DMS153 treated with DMSO at 0.1 percent for 48 hours (cell line): ENCODE results near the gene SH3BP2.

Experiments
- DNase-seq: peaks from one replicate; lab custom pipeline; 2025; ENCODE audit not compliant: unreplicated experiment; lab: John Stamatoyannopoulos, UW

Gene SH3BP2

DNA sequence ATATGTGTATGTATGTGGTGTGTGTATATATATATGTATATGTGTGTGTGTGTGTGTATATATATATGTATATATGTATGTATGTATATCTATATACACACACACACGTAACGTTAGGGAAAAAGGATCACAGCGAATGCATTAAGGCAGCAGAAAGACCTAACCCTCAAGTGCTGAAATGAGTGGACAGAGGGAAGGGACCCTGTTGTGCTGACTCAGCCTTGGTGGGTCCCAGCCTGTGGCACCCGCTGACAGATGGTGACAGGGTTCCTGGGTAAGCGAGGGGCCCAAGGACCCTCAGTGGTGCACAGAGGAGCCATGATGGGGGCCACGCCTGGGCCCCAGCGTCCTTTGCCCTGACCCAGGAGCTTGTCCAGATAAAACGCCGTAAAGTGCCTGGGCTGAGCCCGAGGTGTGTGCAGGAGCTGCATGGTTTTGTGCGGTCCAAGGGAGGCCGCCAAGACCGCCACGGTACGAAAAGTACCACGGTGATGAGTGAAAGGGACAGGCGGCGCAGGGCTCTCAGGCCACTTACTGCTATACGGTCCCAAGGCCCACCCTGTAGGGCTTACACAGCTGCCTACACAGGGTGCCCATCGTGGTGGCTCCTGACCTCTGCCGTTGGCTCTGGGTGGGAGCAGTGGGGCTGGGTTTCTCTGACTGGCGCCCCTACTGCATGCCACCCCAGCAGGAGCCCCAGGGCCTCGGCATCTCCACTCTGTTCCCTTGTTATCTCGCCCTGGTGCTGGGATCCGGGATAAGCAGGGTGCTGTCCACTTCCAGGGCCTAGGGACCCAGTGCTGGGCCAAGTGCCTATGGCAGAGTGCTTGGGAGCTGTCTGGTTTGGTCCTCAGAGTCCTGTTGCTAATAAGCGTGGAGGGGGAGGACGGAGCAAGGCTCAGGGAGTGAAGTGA lies 10.0 kb downstream of the SH3BP2 start:
- DNase-seq = no peak

DNA sequence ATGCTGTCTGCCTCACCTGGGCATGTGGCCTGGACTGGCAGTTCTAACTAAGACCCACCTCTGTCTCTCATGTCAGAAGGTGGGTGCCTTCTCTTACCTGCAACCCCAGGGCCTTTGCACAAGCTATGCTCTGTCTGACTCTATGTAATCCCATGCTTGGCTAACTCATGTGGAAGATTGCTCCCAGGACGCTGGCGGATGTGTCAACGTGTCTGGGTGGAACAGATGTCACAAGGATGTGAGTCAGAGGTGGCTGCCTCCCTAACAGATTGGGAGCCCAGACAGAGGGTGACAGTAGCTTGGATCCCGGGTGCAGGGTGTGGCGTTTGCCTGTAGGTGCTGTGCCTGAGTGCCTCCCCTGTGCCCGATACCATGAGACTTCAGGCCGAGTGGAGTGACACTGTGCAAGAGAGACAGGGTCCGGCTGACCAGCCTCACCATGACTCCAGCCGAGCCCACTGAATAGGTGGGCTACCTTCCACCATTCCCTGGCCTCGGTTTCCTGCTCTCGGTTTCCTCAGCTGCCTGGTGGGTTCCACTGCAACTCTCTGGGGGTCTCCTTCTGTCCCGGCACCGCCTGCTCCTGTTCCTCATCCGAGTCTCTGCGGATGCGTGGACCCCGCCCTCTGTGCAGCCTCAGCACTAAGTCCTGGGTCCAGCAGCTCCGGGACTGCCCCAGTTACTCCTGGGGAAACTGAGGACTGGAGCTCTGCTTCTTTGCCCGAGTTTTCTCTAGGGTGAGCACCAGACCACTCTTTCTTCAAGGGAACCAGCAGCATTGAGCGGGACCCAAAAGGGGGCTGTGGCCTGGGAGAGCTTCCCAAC lies 11.0 kb downstream of the SH3BP2 start:
- no peak for DNase-seq

DNA sequence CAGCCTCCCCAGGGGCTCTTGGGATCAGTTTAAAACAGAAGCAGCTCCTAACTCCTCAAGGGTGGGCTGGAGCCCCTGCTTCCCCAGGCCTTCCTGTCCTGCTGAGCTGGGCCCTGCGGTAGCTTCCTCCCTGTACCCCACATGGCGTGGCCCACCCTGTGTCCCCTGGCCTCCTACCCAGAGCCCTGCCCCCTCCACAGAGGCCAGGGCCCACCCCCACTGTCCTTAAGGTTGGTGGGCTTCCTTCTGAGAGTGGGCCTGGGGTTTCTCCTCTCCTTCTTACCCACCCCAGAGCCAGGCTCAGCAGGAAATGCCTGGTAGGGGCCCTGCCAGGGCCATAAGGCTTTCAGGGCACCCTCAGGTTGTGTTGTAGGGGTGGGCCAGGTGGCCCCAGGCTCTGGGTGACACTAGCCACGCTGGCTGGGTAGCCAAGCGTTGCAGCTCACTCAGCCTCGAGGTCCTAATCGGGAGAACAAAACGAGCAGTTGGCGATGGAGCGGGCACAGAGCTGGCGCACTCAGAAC lies 11.6 kb downstream of the SH3BP2 start:
- DNase-seq = no peak

DNA sequence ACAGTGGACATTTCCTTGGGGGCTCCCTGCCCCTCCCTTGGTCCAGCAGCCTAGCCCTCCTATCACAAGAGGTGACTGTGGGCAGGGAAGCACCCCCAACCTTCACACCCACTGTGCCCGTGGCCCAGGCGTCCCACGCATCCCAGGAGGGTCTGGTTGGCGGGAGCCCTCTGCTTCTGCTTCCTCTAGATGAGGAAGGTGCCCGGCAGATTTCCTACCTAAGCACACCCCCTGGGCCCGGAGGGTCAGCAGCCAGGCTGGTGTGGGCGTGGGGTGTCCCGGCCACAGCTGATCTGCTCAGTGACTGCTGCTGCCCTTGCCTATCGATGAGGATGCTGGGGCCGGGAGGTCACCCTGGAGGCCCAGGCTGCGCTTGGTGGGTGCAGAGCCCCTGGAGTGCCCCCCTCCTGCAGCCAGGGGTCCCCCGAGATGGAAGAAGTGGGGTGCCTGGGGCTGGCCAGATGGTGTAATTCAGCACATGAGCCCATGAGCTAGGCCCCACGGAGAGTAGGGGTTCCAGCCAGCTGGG lies 12.2 kb downstream of the SH3BP2 start:
- no peak for DNase-seq

DNA sequence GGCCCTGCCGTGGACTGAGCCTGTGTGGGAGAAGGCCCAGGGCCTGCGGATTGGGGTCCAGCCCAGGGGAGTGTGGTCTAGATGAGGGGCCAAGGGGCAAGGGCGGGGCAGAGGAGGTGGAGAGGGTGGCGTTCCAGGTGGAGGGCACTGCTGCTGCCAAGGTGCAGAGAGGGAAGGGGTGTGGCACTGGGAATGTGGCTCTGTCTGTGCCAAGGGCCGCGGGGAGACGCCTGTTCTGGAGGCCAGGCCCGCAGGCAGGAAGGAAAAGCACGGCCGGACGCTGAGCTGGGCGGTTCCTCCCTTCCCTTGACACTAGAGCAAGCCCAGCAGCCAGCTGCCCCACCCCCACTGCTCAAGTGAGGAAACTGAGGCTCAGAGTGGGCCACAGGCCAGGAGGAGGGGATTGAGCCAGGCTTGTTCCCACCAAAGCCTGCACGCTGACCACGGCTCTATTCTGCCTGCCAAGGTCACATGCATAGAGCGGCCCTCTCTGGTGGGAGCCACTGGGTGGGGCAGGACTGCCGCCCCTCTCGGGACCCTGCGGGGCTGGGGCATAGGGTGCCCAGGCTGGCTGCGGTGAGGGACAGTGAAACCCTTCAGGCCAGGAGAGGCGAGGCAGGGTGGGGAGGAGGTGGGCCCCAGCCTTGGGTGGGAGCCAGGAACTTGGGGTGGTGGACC lies 13.0 kb downstream of the SH3BP2 start:
- DNase-seq = no peak

DNA sequence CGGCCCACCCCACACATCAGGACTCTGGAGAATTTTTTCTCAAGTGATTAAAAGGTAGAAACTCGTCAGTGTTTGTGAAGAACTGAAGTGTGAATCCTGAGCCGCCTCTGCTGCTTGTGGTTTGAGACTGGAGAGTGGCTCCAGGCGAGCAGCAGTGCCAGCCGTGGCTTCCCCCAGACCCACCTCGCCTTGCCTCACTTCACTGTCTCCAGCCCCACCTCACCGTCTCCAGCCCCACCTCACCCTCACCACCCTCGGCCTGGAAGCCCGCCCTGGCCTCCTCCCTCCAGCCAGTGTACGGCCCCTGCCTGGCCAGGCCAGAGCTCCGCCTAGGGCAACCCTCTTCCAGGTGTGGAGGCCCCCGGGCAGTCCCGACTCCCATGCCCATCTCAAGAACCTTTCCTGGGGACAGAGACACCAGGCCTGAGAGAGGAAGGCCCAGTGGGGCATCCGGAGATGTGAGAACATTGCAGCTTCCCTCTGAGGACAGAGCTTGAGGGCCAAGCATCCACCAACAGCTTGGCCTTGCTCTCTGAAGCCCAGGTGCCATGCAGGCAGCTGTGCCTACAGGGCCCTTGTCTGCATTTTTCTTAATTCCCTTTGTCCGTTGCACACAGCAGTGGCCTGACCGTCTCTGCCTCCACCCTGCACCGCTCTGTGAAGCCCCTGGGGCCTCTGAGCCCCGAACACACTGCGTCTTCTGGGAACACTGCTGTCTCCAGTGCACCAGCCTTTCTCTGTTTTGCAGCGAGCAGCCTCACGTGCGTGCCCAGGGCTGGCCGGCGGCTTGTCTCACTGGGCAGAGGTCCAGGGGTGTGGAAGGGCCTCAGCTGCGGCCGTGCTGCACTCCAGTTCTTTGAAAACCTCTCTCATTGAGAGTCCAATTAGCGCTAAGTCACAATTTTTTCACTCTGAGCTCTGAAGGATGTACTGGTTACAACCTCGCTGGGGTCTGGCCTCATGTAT lies 13.8 kb downstream of the SH3BP2 start:
- DNase-seq = no peak

DNA sequence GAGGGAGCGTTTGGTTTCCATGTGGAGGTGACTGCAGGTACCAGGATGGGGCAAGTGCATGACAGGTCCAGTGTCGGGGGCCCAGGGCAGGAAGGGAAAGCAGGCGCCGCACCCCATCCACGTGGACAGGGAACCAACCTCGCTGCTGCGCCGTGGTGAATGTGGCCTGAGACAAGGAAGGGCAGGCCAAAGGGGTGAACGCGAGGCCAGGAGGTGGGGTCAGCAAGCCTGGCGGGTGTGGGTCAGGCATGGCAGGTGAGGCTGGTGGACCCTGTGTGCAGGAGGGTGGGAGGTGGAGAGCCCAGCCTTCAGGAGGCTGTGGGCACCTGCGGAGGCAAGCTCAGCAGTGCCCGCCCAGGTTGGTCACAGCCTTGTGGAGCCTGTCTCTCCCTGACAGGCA lies 14.7 kb downstream of the SH3BP2 start:
- no peak for DNase-seq

DNA sequence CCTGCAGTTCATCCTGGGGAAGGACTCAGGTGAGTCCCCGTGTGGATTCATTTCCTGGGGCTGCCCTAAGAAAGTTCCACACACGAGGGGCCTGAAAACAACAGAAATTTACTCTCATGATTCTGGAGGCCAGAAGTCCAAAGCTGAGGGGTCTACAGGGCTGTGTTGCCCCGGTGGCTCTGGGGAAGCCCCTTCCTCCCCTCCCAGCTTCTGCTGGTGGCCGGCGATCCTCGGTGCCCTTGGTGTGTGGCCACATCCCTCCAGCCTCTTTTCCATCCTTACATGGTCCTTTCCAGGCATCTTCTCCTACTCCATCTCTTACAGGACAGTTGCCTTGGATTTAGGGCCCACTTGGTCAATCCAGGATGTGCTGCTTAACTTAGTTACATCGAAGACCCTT lies 15.1 kb downstream of the SH3BP2 start:
- no peak for DNase-seq

DNA sequence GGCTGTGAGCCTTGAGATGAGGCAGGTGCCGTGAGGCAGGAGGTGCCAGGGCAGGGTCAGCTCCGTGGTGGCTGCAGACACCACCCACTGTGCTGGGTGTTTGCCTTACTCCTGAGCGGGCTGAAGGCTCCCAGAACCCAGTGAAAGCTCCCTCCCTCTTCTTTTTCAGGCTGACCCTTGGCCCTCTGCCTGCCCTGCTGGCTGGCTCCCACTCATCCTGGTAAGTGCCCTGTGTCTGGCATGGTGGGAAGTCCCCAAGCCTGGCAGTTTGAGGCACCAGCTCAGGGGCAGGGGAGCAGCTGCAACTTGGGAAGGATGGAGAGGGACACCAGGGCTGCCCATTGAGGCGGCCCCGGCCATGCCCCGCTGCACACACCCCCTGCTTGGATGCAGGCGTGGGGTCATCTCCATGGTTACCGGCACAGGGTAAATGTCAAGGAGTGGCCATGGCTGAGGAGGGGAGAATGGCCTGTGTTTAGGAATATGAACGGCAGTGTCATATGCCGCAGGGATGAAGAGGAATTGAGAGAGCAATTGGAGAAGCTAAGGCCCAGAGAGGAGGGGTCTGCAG lies 16.8 kb downstream of the SH3BP2 start:
- DNase-seq = no peak

DNA sequence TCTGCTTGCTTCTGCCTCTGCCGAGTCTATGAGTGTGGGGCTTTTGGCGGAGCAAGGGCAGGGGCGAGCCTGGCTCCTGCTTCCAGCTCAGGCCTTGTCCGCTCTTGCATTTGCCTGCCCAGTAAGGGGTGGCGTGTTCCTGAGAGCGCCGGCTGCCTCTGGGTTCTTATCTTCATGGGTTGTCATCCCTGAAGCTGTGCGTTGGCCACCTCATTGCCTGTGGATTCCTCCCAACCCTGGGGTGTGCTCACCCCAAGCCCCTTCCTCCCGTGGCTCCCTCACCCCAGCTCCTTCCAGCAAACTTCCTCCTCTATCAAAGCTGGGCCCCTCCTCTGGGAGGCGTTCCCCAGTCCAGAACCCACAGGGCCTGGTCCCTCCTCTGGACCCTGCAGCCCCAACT lies 17.5 kb downstream of the SH3BP2 start:
- no peak for DNase-seq

DNA sequence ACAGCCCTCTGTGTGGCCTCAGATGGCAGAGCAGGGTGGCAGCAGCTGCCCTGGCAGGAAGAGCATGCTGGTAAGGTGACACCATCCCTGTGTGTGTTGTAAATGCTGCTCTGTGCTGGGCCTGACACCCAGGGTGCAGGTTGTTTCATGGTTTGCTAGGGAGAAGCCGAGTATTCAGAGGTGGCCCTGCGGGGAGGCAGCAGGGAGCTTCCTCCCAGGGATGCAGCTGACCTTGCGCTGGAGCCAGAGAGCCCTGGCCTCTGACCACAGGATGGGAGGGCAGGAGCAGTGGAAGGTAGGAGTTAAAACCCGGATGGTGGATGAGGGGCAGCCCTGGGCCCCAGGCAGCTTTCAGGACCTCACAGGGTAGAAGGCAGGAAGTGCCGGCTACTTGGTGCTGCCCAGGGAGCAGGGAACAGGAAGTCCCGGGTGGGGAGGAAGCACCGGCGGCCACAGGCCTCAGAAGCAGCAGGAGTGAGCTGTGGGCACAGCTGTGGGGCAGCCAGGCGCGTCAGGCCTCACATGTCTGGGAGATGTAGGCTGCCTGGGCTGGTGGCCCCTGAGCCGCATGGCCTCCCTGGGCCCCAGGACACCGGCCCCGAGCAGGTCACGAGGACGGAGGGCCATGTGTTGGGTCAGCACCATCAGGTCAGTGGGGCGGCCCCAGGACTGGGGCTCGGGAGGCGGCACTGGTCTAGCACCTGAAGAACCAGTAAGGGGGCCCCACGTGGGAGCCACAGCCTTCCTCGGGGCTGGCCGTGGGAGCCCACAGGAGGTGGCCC lies 19.1 kb downstream of the SH3BP2 start:
- no peak for DNase-seq

DNA sequence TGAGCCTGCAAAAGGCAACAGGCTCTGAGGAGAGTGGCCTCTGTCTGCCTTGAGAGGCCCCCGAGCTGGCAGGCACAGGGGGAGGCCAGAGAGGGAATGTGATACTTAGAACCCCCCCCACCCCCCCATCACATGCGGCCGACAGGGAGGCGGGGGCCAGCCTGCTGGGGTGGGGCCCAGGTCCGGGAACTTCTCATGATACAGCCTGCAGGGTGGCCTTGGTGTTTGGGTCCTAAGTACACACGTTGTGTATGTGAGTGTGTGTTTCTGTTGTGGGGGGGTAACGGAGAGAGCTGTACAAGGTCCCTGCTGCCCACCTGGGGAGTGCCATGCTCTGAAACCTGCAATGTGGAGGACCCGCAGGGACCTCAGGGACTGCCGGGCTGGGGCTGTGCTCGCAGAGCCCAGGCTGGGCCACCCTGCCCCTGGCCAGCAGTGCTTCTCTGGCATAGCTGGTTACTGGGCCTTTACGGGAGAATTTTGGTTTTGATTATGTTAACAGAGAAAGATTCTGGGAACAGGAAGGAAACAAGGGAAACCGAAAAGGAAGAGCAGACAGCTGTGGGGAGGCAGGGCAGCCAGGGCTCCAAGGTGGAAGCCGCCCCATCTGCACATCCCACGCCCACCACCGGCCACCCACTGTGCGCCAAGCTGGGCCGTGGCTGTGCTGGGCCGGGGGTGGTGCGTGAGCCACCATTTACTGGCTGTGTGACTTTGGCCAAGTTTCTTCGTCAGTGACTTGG lies 19.9 kb downstream of the SH3BP2 start:
- DNase-seq = no peak

DNA sequence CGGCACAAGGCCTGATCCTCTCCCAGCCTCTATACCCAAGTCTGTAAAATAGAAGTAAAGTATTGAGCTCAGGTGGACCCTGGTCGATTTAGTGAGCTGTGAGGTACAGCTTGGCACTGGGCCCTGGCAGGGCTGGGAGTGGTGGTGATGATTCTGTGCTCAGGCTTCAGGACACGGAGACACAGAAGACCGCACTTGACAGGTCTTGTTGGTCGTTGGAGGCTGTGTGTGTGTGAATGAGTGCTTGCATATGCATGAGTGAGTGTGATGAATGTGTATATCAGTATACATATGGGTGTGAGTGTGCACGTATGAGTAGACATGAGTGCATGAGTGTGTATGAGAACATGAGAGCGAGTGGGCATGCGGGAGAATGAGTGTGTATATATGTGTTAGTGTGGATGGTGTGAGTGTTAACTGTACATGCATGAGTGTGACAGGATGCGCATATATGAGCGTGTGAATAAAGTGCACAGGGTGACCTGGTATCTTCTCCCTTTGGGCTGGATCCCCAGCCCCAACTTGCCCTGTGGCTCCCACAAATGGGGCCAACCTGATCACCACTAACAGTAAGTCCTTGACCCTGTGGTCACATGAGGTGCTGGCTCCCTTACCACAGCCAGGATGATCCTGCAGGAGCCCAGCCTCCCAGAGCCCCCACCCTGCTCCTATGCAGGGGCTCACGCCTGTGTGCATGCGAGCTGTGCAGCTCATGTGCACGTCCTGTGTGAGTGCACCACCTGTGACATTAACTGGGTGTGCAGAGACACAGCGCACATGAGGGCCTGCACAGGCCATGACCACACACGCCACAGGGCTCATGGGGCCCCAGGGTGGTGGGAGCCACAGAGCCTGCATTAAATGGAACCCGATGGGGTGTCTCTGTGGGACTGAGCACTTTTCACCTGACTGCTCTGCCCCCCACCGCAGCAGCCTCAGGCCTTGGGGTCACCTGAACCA lies 20.8 kb downstream of the SH3BP2 start:
- no peak for DNase-seq

DNA sequence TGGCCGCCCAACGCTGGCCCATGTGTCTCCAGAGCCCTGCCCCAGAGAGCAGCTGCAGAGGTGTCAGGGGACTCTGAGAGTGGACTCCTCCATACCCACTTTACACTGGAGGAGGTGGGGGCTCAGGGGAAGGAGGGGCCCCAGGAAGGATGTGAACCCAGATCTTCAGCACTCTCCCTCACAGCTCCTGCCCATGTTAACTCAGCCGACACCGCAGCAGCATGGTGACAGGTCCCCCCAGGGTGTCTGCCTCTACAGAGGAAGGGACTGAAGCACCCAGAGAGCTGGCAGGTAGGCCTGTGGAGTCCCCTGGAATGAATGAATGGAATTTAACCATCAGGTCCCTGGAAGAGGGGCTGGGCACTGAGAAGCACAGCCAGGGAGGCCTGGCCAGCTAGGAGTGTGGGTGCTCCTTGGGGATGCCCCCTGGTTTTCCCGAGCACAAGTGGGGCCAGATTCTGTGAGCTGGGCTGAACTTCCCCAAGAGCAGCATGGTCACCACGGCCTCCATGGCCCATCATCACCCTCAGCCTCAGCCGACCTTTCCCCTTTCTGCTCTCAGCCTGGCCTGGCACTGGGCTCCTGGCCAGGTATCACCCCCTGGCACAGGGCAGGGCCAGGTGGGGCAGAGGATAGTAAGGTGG lies 21.9 kb downstream of the SH3BP2 start:
- DNase-seq = no peak

DNA sequence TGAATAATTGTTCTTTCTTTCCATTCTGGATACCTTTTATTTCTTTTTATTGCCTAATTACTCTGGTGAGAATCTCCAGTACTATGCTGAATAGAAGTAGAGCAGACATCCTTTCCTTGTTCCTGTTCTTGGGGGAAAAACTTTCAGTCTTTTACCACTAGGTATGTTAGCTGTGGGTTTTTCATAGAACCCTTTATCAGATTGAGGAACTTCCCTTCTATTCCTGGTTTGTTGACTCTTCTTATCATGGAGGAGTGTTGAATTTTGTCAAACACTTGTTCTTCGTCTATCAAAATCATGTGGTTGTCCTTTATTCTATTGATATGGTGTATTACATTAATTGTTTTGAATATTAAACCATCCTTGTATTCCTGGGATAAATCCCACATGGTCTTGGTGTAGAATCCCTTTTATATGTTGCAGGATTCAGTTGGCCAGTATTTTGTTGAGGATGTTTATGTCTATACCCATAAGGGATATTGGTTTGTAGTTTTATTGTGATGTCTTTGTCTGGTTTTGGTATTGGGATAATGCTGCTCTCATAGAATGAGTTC lies 23.6 kb downstream of the SH3BP2 start:
- DNase-seq = no peak

DNA sequence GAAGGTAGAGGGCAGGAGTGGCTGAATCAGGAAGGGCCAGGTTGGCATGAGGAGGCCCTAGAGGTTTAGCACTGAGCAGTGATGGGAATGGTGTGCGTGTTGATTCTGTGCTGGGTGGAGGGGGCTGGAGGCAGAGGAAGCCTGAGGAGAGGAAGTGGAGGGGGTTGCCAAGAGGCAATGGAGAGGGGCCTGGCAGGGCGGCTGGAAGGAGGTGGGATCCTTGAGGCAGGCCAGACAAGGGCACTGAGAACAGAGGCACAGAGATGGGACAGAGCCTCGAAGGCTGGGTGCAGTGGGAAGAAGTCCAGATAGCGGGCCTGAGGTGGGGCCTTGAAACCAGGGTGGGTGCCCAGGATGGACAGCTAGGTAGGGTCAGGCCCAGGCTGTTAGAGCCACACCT lies 24.3 kb downstream of the SH3BP2 start:
- no peak for DNase-seq
